Endothelial cell (in vitro differentiated cells): Measurements from ENCODE around the gene DVL2. TPM values are rescaled to one million over a fixed set of nuclear protein-coding genes. Genes with fewer than 3 reads are reported as not detected.
A peak's percentile ranks its signal among the peaks of the same experiment; 100 is the strongest.

ENCODE experiments used
- DNase-seq: peaks from one replicate; pipeline ENCODE4 v3.0.0; 2021; ENCODE audit warnings: low spot score
- H3K27ac Mint-ChIP-seq: one replicate; pipeline ENCODE4 v1.8.0; 2021; ENCODE audit warnings: mixed read lengths, inconsistent platforms; ENCODE audit not compliant: unreplicated experiment
- H3K27me3 Mint-ChIP-seq: one replicate; pipeline ENCODE4 v1.8.0; 2021; ENCODE audit warnings: mild to moderate bottlenecking, moderate library complexity, mixed read lengths, inconsistent platforms; ENCODE audit not compliant: unreplicated experiment
- H3K36me3 Mint-ChIP-seq: one replicate; pipeline ENCODE4 v1.8.0; 2021; ENCODE audit warnings: mild to moderate bottlenecking, low read depth, mixed read lengths, inconsistent platforms; ENCODE audit not compliant: unreplicated experiment
- H3K4me1 Mint-ChIP-seq: one replicate; pipeline ENCODE4 v1.8.0; 2021; ENCODE audit warnings: mild to moderate bottlenecking, mixed read lengths, inconsistent platforms; ENCODE audit not compliant: unreplicated experiment
- H3K4me3 Mint-ChIP-seq: one replicate; pipeline ENCODE4 v1.8.0; 2021; ENCODE audit warnings: mild to moderate bottlenecking, mixed read lengths, inconsistent platforms; ENCODE audit not compliant: unreplicated experiment
- H3K9me3 Mint-ChIP-seq: one replicate; pipeline ENCODE4 v1.8.0; 2021; ENCODE audit warnings: mixed read lengths, inconsistent platforms; ENCODE audit not compliant: unreplicated experiment
- CTCF ChIP-seq: fragments of 200-600 bp; sonication (generic); IDR thresholded peaks from one replicate; pipeline ENCODE4 v1.5.0; 2021; ENCODE audit warnings: antibody characterized with exemption; ENCODE audit not compliant: unreplicated experiment
- total RNA-seq: library from RNA; stranded (reverse); fragmentation: NEBNext Ultra II Directional; extraction: Animal tissue kit (Norgen Biotek cat#: 25700); gene quantifications from one replicate; pipeline ENCODE4 v1.2.1, GENCODE V29; 2021; ENCODE audit not compliant: unreplicated experiment

The DVL2 gene
- total RNA-seq, 1 donor from 2014 or later = 58.2 TPM

- H3K27ac Mint-ChIP-seq = peak overlapping the region; percentile 76
- peak overlapping the region; percentile 99 for H3K4me3 Mint-ChIP-seq
- no peak for TF ChIP-seq CTCF
- no peaks in the 10 kb centered on the region for H3K9me3 Mint-ChIP-seq
- H3K36me3 Mint-ChIP-seq = peaks cover 54% of the 10 kb centered on the region
- DNase-seq = no peak
- peaks cover 36% of the 10 kb centered on the region for H3K27me3 Mint-ChIP-seq
- H3K4me1 Mint-ChIP-seq = peaks cover 46% of the 10 kb centered on the region
Measured at GRCh38 chr17:7236808-7237207, 2.5 kb upstream of the DVL2 start.

GRCh38 chr17:7235693-7236665, 1.7 kb upstream of the DVL2 start:
- H3K27ac Mint-ChIP-seq = no peak overlapping the region
- peaks cover 46% of the 10 kb centered on the region for H3K36me3 Mint-ChIP-seq
- peaks cover 38% of the 10 kb centered on the region for H3K4me1 Mint-ChIP-seq
- no peak for DNase-seq
- peak overlapping the region; percentile 99 for H3K4me3 Mint-ChIP-seq
- H3K27me3 Mint-ChIP-seq = peaks cover 28% of the 10 kb centered on the region
- TF ChIP-seq CTCF = no peak
- no peaks in the 10 kb centered on the region for H3K9me3 Mint-ChIP-seq

- Mint-ChIP-seq H3K4me1 (peaks cover 28% of the 10 kb centered on the region), H3K9me3 (no peaks in the 10 kb centered on the region), H3K36me3 (peaks cover 51% of the 10 kb centered on the region), H3K4me3 (peak overlapping the region; percentile 99), H3K27me3 (peaks cover 27% of the 10 kb centered on the region), H3K27ac (peak overlapping the region; percentile 86)
- DNase-seq = no peak
- TF ChIP-seq CTCF = no peak
Measured at GRCh38 chr17:7233701-7234082, 625 bp downstream of the DVL2 start.

GRCh38 chr17:7232114-7232513, 2.2 kb downstream of the DVL2 start:
- Mint-ChIP-seq H3K27ac (no peak overlapping the region), H3K27me3 (peaks cover 24% of the 10 kb centered on the region), H3K36me3 (peaks cover 57% of the 10 kb centered on the region), H3K4me1 (peaks cover 25% of the 10 kb centered on the region), H3K9me3 (no peaks in the 10 kb centered on the region), H3K4me3 (peak overlapping the region; percentile 68)
- no peak for TF ChIP-seq CTCF
- no peak for DNase-seq

GRCh38 chr17:7229504-7229903, 4.8 kb downstream of the DVL2 start:
- H3K9me3 Mint-ChIP-seq = no peaks in the 10 kb centered on the region
- no peak for TF ChIP-seq CTCF

More at GRCh38 chr17:7229504-7229903, 4.8 kb downstream of the DVL2 start:
- Mint-ChIP-seq H3K4me3 (peak overlapping the region; percentile 18), H3K27ac (no peak overlapping the region), H3K36me3 (peaks cover 36% of the 10 kb centered on the region), H3K27me3 (peaks cover 21% of the 10 kb centered on the region), H3K4me1 (peaks cover 17% of the 10 kb centered on the region)
- DNase-seq = no peak
